ENCODE measurements around the gene TEX261. TPM values are rescaled to one million over a fixed set of nuclear protein-coding genes. Genes with fewer than 3 reads are reported as not detected.

Gene TEX261
- total and polyA plus RNA-seq, 2 experiments from 2014 or later = 5.7 to 17.5 TPM

DNA sequence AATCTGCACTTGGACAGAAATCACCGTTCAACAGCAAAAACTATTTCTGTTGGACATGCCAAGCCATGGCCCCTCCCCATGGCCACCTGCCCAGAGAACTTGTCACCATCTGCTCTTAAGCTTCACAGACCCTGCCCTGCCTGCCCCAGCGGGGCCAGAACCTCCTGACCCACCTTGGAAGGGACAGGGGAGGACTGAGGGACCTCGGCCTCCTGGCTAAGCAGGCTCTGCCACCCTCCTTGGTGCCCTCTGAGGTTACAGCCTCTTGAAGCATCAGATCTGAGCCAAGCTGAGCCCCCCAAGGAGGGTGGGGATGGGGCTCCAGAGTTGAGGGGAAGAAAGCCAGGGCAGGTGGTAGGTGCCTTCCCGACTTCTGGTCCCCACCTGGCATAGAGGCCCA is 6.5 kb downstream of the TEX261 start:
- Histone ChIP-seq H3F3A (replicated peaks; ENCODE audit: low read depth) (no peaks in the 10 kb centered on the region), H3K79me2 (replicated peaks; ENCODE audit: insufficient read depth) (peaks cover 5% of the 10 kb centered on the region), H3K27me3 (ENCODE audit: insufficient read depth) (no peaks in the 10 kb centered on the region), H2AFZ (no peak overlapping the region), H3K27ac (ENCODE audit: low read depth) (no peak overlapping the region), H3K9me2 (ENCODE audit: insufficient read depth) (no peaks in the 10 kb centered on the region), H3K4me3 (no peak overlapping the region), H3K4me1 (ENCODE audit: insufficient read depth) (no peaks in the 10 kb centered on the region), H3K36me3 (ENCODE audit: insufficient read depth) (no peaks in the 10 kb centered on the region), H4K20me1 (replicated peaks; ENCODE audit: insufficient read depth) (peaks cover 20% of the 10 kb centered on the region), H3K4me2 (no peak overlapping the region)
- DNase-seq (ENCODE audit: low spot score) (no peak), ATAC-seq (no peak)
- Mint-ChIP-seq H3K4me3 (no peak overlapping the region), H3K27ac (no peak overlapping the region), H3K9me3 (no peaks in the 10 kb centered on the region), H3K4me1 (peaks cover 7% of the 10 kb centered on the region), H3K27me3 (ENCODE audit: insufficient read depth, low read depth, poor library complexity) (peaks cover 8% of the 10 kb centered on the region), H3K36me3 (ENCODE audit: low read depth) (peaks cover 24% of the 10 kb centered on the region)
- TF ChIP-seq, protein P1, sequence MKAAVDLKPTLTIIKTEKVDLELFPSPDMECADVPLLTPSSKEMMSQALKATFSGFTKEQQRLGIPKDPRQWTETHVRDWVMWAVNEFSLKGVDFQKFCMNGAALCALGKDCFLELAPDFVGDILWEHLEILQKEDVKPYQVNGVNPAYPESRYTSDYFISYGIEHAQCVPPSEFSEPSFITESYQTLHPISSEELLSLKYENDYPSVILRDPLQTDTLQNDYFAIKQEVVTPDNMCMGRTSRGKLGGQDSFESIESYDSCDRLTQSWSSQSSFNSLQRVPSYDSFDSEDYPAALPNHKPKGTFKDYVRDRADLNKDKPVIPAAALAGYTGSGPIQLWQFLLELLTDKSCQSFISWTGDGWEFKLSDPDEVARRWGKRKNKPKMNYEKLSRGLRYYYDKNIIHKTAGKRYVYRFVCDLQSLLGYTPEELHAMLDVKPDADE (IDR thresholded peaks at IDR 0.05) = no peak
- TF ChIP-seq ZNF114 (CRISPR knock-in tag; IDR thresholded peaks at IDR 0.05) (no peak), JUNB (IDR thresholded peaks at IDR 0.05; ENCODE audit: unreplicated experiment) (no peak), POLR2AphosphoS5 (IDR thresholded peaks at IDR 0.05; ENCODE audit: low read depth) (no peak), CREB1 (CRISPR knock-in tag; IDR thresholded peaks at IDR 0.05; ENCODE audit: low read depth) (no peak), NANOG (IDR thresholded peaks at IDR 0.05; ENCODE audit: borderline replicate concordance) (no peak), STAT1 (IDR thresholded peaks at IDR 0.05; ENCODE audit: unreplicated experiment) (no peak), ZNF331 (CRISPR knock-in tag; IDR thresholded peaks at IDR 0.05; ENCODE audit: low read depth) (no peak), EZH2phosphoT487 (IDR thresholded peaks at IDR 0.05; ENCODE audit: unreplicated experiment) (no peak), EZH2 (IDR thresholded peaks at IDR 0.05; ENCODE audit: low read depth, unreplicated experiment) (no peak)
- TF ChIP-seq, protein P2, sequence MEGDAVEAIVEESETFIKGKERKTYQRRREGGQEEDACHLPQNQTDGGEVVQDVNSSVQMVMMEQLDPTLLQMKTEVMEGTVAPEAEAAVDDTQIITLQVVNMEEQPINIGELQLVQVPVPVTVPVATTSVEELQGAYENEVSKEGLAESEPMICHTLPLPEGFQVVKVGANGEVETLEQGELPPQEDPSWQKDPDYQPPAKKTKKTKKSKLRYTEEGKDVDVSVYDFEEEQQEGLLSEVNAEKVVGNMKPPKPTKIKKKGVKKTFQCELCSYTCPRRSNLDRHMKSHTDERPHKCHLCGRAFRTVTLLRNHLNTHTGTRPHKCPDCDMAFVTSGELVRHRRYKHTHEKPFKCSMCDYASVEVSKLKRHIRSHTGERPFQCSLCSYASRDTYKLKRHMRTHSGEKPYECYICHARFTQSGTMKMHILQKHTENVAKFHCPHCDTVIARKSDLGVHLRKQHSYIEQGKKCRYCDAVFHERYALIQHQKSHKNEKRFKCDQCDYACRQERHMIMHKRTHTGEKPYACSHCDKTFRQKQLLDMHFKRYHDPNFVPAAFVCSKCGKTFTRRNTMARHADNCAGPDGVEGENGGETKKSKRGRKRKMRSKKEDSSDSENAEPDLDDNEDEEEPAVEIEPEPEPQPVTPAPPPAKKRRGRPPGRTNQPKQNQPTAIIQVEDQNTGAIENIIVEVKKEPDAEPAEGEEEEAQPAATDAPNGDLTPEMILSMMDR (conservative IDR thresholded peaks at IDR 0.05; ENCODE audit: low read depth in 2 of 2) = no peak
- TF ChIP-seq, protein P3, sequence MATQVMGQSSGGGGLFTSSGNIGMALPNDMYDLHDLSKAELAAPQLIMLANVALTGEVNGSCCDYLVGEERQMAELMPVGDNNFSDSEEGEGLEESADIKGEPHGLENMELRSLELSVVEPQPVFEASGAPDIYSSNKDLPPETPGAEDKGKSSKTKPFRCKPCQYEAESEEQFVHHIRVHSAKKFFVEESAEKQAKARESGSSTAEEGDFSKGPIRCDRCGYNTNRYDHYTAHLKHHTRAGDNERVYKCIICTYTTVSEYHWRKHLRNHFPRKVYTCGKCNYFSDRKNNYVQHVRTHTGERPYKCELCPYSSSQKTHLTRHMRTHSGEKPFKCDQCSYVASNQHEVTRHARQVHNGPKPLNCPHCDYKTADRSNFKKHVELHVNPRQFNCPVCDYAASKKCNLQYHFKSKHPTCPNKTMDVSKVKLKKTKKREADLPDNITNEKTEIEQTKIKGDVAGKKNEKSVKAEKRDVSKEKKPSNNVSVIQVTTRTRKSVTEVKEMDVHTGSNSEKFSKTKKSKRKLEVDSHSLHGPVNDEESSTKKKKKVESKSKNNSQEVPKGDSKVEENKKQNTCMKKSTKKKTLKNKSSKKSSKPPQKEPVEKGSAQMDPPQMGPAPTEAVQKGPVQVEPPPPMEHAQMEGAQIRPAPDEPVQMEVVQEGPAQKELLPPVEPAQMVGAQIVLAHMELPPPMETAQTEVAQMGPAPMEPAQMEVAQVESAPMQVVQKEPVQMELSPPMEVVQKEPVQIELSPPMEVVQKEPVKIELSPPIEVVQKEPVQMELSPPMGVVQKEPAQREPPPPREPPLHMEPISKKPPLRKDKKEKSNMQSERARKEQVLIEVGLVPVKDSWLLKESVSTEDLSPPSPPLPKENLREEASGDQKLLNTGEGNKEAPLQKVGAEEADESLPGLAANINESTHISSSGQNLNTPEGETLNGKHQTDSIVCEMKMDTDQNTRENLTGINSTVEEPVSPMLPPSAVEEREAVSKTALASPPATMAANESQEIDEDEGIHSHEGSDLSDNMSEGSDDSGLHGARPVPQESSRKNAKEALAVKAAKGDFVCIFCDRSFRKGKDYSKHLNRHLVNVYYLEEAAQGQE (IDR thresholded peaks at IDR 0.05; ENCODE audit: unreplicated experiment) = no peak
- TF ChIP-seq, protein P4, sequence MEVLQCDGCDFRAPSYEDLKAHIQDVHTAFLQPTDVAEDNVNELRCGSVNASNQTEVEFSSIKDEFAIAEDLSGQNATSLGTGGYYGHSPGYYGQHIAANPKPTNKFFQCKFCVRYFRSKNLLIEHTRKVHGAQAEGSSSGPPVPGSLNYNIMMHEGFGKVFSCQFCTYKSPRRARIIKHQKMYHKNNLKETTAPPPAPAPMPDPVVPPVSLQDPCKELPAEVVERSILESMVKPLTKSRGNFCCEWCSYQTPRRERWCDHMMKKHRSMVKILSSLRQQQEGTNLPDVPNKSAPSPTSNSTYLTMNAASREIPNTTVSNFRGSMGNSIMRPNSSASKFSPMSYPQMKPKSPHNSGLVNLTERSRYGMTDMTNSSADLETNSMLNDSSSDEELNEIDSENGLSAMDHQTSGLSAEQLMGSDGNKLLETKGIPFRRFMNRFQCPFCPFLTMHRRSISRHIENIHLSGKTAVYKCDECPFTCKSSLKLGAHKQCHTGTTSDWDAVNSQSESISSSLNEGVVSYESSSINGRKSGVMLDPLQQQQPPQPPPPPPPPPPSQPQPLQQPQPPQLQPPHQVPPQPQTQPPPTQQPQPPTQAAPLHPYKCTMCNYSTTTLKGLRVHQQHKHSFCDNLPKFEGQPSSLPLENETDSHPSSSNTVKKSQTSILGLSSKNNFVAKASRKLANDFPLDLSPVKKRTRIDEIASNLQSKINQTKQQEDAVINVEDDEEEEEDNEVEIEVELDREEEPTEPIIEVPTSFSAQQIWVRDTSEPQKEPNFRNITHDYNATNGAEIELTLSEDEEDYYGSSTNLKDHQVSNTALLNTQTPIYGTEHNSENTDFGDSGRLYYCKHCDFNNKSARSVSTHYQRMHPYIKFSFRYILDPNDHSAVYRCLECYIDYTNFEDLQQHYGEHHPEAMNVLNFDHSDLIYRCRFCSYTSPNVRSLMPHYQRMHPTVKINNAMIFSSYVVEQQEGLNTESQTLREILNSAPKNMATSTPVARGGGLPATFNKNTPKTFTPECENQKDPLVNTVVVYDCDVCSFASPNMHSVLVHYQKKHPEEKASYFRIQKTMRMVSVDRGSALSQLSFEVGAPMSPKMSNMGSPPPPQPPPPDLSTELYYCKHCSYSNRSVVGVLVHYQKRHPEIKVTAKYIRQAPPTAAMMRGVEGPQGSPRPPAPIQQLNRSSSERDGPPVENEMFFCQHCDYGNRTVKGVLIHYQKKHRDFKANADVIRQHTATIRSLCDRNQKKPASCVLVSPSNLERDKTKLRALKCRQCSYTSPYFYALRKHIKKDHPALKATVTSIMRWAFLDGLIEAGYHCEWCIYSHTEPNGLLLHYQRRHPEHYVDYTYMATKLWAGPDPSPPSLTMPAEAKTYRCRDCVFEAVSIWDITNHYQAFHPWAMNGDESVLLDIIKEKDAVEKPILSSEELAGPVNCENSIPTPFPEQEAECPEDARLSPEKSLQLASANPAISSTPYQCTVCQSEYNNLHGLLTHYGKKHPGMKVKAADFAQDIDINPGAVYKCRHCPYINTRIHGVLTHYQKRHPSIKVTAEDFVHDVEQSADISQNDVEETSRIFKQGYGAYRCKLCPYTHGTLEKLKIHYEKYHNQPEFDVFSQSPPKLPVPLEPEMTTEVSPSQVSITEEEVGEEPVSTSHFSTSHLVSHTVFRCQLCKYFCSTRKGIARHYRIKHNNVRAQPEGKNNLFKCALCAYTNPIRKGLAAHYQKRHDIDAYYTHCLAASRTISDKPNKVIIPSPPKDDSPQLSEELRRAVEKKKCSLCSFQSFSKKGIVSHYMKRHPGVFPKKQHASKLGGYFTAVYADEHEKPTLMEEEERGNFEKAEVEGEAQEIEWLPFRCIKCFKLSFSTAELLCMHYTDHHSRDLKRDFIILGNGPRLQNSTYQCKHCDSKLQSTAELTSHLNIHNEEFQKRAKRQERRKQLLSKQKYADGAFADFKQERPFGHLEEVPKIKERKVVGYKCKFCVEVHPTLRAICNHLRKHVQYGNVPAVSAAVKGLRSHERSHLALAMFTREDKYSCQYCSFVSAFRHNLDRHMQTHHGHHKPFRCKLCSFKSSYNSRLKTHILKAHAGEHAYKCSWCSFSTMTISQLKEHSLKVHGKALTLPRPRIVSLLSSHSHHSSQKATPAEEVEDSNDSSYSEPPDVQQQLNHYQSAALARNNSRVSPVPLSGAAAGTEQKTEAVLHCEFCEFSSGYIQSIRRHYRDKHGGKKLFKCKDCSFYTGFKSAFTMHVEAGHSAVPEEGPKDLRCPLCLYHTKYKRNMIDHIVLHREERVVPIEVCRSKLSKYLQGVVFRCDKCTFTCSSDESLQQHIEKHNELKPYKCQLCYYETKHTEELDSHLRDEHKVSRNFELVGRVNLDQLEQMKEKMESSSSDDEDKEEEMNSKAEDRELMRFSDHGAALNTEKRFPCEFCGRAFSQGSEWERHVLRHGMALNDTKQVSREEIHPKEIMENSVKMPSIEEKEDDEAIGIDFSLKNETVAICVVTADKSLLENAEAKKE (CRISPR knock-in tag; IDR thresholded peaks at IDR 0.05) = no peak

Data from GM23338 (cell line).